HepG2 (cell line): ENCODE data around the gene SLC13A3. TPM values are rescaled to one million over a fixed set of nuclear protein-coding genes. Genes with fewer than 3 reads are reported as not detected.

Source experiments
- DNMT1 ChIP-seq: sonication (generic); formaldehyde crosslinking; IDR thresholded peaks from 2 replicates; pipeline ENCODE4 v1.5.1; 2020; ENCODE audit warnings: mild to moderate bottlenecking, missing genetic modification reagents
- HBP1 ChIP-seq: IDR thresholded peaks from 2 replicates; pipeline ENCODE4 v1.6.1; 2016; ENCODE audit warnings: low read depth, control low read depth
- HNRNPK ChIP-seq: fragments of 200-400 bp; formaldehyde crosslinking; IDR thresholded peaks from 2 replicates; pipeline ENCODE4 v1.6.1; 2018; ENCODE audit warnings: low read length, low read depth, moderate library complexity, mild to moderate bottlenecking; ENCODE audit not compliant: poor library complexity, severe bottlenecking
- NBN ChIP-seq: fragments of 450-650 bp; conservative IDR thresholded peaks from 2 replicates; pipeline ENCODE4 v1.6.1; 2017
- NR2F6 ChIP-seq, 2 experiments: IDR thresholded peaks; 2 replicates each; pipeline ENCODE4 v1.6.1; 2016; ENCODE audit warnings: antibody characterized with exemption in 1 of 2, mild to moderate bottlenecking in 1 of 2
- PATZ1 ChIP-seq: sonication (generic); formaldehyde crosslinking; IDR thresholded peaks from 2 replicates; pipeline ENCODE4 v1.4.0; 2020; ENCODE audit warnings: missing genetic modification reagents
- POGZ ChIP-seq: sonication (generic); formaldehyde crosslinking; IDR thresholded peaks from 2 replicates; pipeline ENCODE4 v1.4.0; 2020; ENCODE audit warnings: mild to moderate bottlenecking, missing genetic modification reagents
- SRY ChIP-seq: sonication (generic); formaldehyde crosslinking; IDR thresholded peaks from 2 replicates; pipeline ENCODE4 v1.8.0; 2022; ENCODE audit warnings: mild to moderate bottlenecking, missing genetic modification reagents
- TCF7 ChIP-seq: sonication (generic); IDR thresholded peaks from 2 replicates; pipeline ENCODE4 v1.6.1; 2016; ENCODE audit warnings: antibody characterized with exemption, low read depth
- ZFX ChIP-seq: sonication (generic); formaldehyde crosslinking; IDR thresholded peaks from 2 replicates; pipeline ENCODE4 v1.4.0; 2020; ENCODE audit warnings: mild to moderate bottlenecking, low read depth, missing genetic modification reagents, moderate library complexity
- ZHX1 ChIP-seq: sonication (generic); formaldehyde crosslinking; IDR thresholded peaks from 2 replicates; pipeline ENCODE4 v1.8.1; 2022; ENCODE audit warnings: low read depth, mild to moderate bottlenecking, missing genetic modification reagents
- ZNF317 ChIP-seq: sonication (generic); formaldehyde crosslinking; IDR thresholded peaks from 2 replicates; pipeline ENCODE4 v1.5.0; 2020; ENCODE audit warnings: mild to moderate bottlenecking, missing genetic modification reagents
- ZNF780A ChIP-seq: sonication (generic); formaldehyde crosslinking; IDR thresholded peaks from 2 replicates; pipeline ENCODE4 v1.8.0; 2022; ENCODE audit warnings: mild to moderate bottlenecking, missing genetic modification reagents, moderate library complexity
- polyA plus RNA-seq, 8 experiments: library from polyadenylated mRNA; depleted of rRNA in 3 of 8; stranded (reverse) in 7 of 8; unstranded in 1 of 8; fragments of >200 nt; fragmentation: Illumina TruSeq in 4 of 8; extraction: Trizol in 4 of 8; gene quantifications; 2 replicates each; pipeline versions ENCODE4 v1.2.1 to v1.2.3, GENCODE V29; 2011 to 2016; ENCODE audit warnings: low read depth in 4 of 8, missing spikeins in 1 of 8, mixed read lengths in 1 of 8; ENCODE audit not compliant: insufficient read depth in 1 of 8
- total RNA-seq, 5 experiments: library from RNA; depleted of rRNA; stranded (reverse); fragments of >200 nt; fragmentation: Illumina TruSeq; extraction: Trizol; gene quantifications; 2 replicates each; pipeline ENCODE4 v1.2.3, GENCODE V29; 2016; ENCODE audit warnings: low read depth in 1 of 5
- TF ChIP-seq, protein P1 (sequence below): sonication (generic); formaldehyde crosslinking; IDR thresholded peaks from one replicate; pipeline ENCODE4 v1.5.1; 2020; ENCODE audit warnings: mild to moderate bottlenecking, missing genetic modification reagents; ENCODE audit errors: not compliant biosample characterization

The SLC13A3 gene
- total and polyA plus RNA-seq, 2 of the 13 experiments (the other 11 are each of a cell fraction or from before 2014, with no cell fraction given): 66.5 to 76.0 TPM

GRCh38 chr20:46681032-46681854, 30.0 kb upstream of the SLC13A3 start (continued):
- TF ChIP-seq, protein P1, sequence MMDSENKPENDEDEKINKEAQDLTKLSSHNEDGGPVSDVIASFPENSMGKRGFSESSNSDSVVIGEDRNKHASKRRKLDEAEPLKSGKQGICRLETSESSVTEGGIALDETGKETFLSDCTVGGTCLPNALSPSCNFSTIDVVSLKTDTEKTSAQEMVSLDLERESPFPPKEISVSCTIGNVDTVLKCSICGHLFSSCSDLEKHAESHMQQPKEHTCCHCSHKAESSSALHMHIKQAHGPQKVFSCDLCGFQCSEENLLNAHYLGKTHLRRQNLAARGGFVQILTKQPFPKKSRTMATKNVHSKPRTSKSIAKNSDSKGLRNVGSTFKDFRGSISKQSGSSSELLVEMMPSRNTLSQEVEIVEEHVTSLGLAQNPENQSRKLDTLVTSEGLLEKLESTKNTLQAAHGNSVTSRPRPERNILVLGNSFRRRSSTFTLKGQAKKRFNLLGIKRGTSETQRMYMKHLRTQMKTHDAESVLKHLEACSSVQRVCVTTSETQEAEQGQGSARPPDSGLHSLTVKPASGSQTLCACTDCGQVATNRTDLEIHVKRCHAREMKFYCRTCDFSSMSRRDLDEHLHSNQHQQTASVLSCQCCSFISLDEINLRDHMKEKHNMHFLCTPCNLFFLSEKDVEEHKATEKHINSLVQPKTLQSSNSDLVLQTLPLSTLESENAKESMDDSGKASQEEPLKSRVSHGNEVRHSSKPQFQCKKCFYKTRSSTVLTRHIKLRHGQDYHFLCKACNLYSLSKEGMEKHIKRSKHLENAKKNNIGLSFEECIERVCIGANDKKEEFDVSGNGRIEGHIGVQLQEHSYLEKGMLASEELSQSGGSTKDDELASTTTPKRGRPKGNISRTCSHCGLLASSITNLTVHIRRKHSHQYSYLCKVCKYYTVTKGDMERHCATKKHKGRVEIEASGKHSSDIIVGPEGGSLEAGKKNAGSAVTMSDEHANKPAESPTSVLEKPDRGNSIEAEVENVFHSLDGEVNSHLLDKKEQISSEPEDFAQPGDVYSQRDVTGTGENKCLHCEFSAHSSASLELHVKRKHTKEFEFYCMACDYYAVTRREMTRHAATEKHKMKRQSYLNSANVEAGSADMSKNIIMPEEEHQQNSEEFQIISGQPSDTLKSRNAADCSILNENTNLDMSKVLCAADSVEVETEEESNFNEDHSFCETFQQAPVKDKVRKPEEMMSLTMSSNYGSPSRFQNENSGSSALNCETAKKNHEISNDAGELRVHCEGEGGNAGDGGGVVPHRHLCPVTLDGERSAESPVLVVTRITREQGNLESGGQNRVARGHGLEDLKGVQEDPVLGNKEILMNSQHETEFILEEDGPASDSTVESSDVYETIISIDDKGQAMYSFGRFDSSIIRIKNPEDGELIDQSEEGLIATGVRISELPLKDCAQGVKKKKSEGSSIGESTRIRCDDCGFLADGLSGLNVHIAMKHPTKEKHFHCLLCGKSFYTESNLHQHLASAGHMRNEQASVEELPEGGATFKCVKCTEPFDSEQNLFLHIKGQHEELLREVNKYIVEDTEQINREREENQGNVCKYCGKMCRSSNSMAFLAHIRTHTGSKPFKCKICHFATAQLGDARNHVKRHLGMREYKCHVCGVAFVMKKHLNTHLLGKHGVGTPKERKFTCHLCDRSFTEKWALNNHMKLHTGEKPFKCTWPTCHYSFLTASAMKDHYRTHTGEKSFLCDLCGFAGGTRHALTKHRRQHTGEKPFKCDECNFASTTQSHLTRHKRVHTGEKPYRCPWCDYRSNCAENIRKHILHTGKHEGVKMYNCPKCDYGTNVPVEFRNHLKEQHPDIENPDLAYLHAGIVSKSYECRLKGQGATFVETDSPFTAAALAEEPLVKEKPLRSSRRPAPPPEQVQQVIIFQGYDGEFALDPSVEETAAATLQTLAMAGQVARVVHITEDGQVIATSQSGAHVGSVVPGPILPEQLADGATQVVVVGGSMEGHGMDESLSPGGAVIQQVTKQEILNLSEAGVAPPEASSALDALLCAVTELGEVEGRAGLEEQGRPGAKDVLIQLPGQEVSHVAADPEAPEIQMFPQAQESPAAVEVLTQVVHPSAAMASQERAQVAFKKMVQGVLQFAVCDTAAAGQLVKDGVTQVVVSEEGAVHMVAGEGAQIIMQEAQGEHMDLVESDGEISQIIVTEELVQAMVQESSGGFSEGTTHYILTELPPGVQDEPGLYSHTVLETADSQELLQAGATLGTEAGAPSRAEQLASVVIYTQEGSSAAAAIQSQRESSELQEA (CRISPR knock-in tag): peak; percentile 68
- TF ChIP-seq PATZ1: peak; percentile 30; the same call in 1 of the 2 replicates
- TF ChIP-seq HNRNPK: peak; percentile 99
- peak; percentile 35; the same call in 1 of the 2 replicates for TF ChIP-seq ZFX (CRISPR knock-in tag)
- TF ChIP-seq DNMT1 (CRISPR knock-in tag): no peak
- no peak for TF ChIP-seq SRY
- TF ChIP-seq ZHX1: no peak
- no peak for TF ChIP-seq ZNF780A (CRISPR knock-in tag)
- TF ChIP-seq HBP1 (CRISPR knock-in tag): peak; percentile 80; the same call in 1 of the 2 replicates
- no peak for TF ChIP-seq TCF7
- TF ChIP-seq POGZ (CRISPR knock-in tag): no peak
- peak; percentile 15; the same call in 1 of the 2 replicates for TF ChIP-seq ZNF317 (CRISPR knock-in tag)
- TF ChIP-seq NBN: no peak
- TF ChIP-seq NR2F6 (IDR thresholded peaks at IDR 0.05): no peak
- no peak for TF ChIP-seq NR2F6 (CRISPR knock-in tag; IDR thresholded peaks at IDR 0.05)
